ENCODE results near the gene SHISA5. TPM values are rescaled to one million over a fixed set of nuclear protein-coding genes. Genes with fewer than 3 reads are reported as not detected.
A peak's percentile ranks its signal among the peaks of the same experiment; 100 is the strongest.

The SHISA5 gene
- total RNA-seq, 1 experiment from 2014 or later, result 174 TPM

DNA sequence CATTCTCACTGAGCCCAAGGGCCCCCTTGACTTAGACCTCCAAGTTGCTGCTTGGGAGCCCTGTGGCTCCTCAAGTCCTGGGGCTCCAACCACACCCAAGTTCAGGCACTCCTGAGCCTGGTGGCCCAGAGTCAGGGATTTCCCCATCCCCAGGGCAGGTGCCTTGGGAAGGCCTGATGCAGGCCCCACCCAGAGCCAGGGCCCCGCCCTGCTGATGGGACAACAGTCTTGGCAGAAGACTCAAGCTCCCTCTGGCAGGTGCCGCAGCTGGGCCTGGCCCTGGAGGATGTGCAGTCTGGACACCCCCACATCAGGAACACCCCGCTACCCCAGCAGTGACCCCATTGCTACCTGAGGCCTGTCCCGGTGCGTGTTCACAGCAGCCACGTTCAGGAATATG, 17.7 kb upstream of the SHISA5 start:
- H3K27ac Mint-ChIP-seq, result 0 out of 7 replicates have a peak overlapping the region, but pooled peaks of 1 of the 3 experiments have one; percentile 44
- H3K36me3 Mint-ChIP-seq (ENCODE audit: insufficient read depth in 1 of 3, low read depth in 3 of 3), result peaks cover 9 to 37% (median 16%) of the 10 kb centered on the region in 3 experiments; a peak in 6 of 7 replicates

More for the DNA sequence above, 17.7 kb upstream of the SHISA5 start:
- no peak overlapping the region for H3K56ac ChIP-seq (ENCODE audit: insufficient read length, low read depth, low read length)
- no peaks in the 10 kb centered on the region for H3K9me3 ChIP-seq (ENCODE audit: control insufficient read depth, low read depth, low read length)
- H3K9ac ChIP-seq (ENCODE audit: extremely low read depth, insufficient read length, low read length), result no peak overlapping the region
- no peak overlapping the region for H4K8ac ChIP-seq (replicated peaks; ENCODE audit: insufficient read length, low read depth, low read length)
- H3K79me1 ChIP-seq (ENCODE audit: insufficient read depth, low read depth, low read length, poor library complexity, severe bottlenecking), result no peaks in the 10 kb centered on the region
- no peak overlapping the region for H3K23ac ChIP-seq (ENCODE audit: insufficient read length, low read depth, low read length)
- no peaks in the 10 kb centered on the region for H3K23me2 ChIP-seq (ENCODE audit: insufficient read length, low read depth, low read length, poor library complexity, severe bottlenecking)
- H2BK20ac ChIP-seq (ENCODE audit: low read depth, low read length, poor library complexity, severe bottlenecking), result no peak overlapping the region
- H3T11ph ChIP-seq (ENCODE audit: low read length), result no peak overlapping the region
- no peak overlapping the region for H2BK15ac ChIP-seq (ENCODE audit: low read depth, low read length)
- no peak overlapping the region for H4K91ac ChIP-seq (ENCODE audit: insufficient read length, low read depth, low read length)
- no peaks in the 10 kb centered on the region for H3K79me2 ChIP-seq (ENCODE audit: insufficient read depth, low read length)
- no peak overlapping the region for H2AK5ac ChIP-seq (ENCODE audit: insufficient read length, low read length)
- no peaks in the 10 kb centered on the region for H3K27me3 ChIP-seq (ENCODE audit: insufficient read depth, low read length)
- Mint-ChIP-seq H3K4me1 (no peaks in the 10 kb centered on the region), H3K4me3 (no peak overlapping the region), H3K9me3 (no peaks in the 10 kb centered on the region), H3K27me3 (ENCODE audit: low read depth) (no peaks in the 10 kb centered on the region)
- no CpG with 5 or more reads among the region's 6 CpGs for WGBS (ENCODE audit: extremely low coverage, insufficient read length, low lambda C conversion rate)
- no peak overlapping the region for H2BK5ac ChIP-seq (ENCODE audit: insufficient read length, low read length)
- H2AFZ ChIP-seq (ENCODE audit: low read length), result no peak overlapping the region
- DNase-seq, result no peak
- H3K27ac ChIP-seq (ENCODE audit: insufficient read length, low read depth, low read length), result no peak overlapping the region
- no peak overlapping the region for H2BK120ac ChIP-seq (ENCODE audit: low read depth, low read length, poor library complexity, severe bottlenecking)
- no peak overlapping the region for H3K18ac ChIP-seq (ENCODE audit: insufficient read length, low read depth, low read length)
- no peaks in the 10 kb centered on the region for H3K4me1 ChIP-seq (ENCODE audit: insufficient read depth, low read length)
- H2BK12ac ChIP-seq (ENCODE audit: insufficient read length, low read depth, low read length), result no peak overlapping the region
- H3K14ac ChIP-seq (ENCODE audit: insufficient read depth, low read length), result no peak overlapping the region
- H4K5ac ChIP-seq (ENCODE audit: insufficient read length, low read depth, low read length), result no peak overlapping the region
- no peaks in the 10 kb centered on the region for H4K20me1 ChIP-seq (ENCODE audit: control insufficient read depth, insufficient read depth, insufficient read length)
- TF ChIP-seq, protein P1, sequence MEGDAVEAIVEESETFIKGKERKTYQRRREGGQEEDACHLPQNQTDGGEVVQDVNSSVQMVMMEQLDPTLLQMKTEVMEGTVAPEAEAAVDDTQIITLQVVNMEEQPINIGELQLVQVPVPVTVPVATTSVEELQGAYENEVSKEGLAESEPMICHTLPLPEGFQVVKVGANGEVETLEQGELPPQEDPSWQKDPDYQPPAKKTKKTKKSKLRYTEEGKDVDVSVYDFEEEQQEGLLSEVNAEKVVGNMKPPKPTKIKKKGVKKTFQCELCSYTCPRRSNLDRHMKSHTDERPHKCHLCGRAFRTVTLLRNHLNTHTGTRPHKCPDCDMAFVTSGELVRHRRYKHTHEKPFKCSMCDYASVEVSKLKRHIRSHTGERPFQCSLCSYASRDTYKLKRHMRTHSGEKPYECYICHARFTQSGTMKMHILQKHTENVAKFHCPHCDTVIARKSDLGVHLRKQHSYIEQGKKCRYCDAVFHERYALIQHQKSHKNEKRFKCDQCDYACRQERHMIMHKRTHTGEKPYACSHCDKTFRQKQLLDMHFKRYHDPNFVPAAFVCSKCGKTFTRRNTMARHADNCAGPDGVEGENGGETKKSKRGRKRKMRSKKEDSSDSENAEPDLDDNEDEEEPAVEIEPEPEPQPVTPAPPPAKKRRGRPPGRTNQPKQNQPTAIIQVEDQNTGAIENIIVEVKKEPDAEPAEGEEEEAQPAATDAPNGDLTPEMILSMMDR (conservative IDR thresholded peaks at IDR 0.05), result no peak
- H3K4me2 ChIP-seq (ENCODE audit: insufficient read depth, insufficient read length, low read length), result no peak overlapping the region
- no peak overlapping the region for H3K4ac ChIP-seq (ENCODE audit: low read depth, low read length)

Measured in H9 (cell line).